ENCODE data around the gene CARM1.
A peak's percentile ranks its signal among the peaks of the same experiment; 100 is the strongest.
"Not testable (repeated sequence)": the region's sequence is repeated elsewhere in the genome, so short reads cannot be mapped to it uniquely, and the experiment has no call there.

Gene CARM1

DNA sequence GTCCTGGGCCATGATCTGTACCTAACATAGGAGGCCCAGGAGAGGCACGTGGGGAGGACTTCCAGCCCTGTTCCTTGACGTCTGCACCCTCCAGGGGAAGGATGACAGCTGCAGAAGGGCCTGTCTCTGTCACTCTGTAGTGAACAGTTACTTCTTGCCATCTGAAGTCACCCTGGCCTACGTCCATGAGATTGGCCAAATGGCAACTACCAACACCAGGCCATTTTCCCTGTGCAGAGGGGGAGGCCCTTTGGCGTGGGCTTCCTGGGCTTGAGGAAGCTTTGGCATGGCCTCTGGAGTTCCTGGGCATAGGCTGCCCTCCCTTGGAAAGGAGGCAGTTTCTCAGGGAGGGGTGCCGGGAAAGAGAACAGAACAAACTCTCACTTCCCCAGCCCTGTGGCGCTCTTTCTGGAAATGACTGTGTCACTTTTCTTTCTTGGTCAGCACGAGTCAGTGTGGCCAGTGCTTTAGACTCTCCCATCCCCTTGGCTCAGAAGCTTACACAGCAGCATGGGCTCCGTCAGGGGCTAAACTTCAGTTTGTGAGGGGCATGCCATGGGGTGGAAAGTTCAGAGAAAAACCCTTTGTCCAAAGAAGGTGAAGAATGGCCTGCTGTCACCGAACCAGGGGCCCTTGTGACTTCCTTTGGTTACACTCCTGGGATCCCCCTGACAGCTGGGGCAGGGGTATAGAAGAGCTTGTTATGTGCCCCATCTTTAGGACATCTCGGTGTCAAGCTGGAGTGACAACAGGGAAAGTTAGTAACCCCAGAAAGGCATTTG lies 5.3 kb downstream of the CARM1 start:
- peak; percentile 83 for DNase-seq

DNA sequence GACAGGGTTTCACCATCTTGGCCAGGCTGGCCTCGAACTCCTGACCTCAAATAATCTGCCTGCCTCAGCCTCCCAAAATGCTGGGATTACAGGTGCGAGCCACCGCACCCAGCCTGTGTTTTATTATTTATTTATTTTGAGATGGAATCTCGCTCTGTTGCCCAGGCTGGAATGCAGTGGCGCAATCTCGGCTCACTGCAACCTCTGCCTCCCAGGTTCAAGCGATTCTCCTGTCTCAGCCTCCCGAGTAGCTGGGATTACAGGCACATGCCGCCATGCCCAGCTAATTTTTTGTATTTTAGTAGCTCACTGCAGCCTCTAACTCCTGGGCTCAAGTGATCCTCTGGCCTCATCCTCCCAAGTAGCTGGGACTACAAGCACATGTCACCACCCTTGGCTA lies 6.3 kb downstream of the CARM1 start:
- not testable (repeated sequence) for DNase-seq

DNA sequence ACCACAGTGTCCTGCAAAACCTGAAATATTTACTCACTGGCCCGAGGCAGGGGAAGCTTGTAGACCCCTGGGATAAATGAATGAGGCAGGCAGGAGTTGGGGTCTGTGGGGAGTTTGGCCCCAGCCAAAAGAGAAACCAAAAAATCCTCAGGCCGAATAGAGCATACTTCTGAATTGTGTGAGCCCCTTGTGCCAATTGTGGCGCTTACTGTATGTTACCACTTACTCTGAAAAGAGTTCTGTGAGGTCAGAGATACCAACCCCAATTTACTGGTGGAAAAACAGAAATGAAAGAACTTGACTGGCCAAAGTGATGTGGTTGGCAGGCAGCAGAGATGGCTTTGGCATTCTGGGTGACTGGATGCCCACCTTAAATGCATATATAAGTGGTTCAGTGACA lies 6.9 kb downstream of the CARM1 start:
- no peak for DNase-seq

DNA sequence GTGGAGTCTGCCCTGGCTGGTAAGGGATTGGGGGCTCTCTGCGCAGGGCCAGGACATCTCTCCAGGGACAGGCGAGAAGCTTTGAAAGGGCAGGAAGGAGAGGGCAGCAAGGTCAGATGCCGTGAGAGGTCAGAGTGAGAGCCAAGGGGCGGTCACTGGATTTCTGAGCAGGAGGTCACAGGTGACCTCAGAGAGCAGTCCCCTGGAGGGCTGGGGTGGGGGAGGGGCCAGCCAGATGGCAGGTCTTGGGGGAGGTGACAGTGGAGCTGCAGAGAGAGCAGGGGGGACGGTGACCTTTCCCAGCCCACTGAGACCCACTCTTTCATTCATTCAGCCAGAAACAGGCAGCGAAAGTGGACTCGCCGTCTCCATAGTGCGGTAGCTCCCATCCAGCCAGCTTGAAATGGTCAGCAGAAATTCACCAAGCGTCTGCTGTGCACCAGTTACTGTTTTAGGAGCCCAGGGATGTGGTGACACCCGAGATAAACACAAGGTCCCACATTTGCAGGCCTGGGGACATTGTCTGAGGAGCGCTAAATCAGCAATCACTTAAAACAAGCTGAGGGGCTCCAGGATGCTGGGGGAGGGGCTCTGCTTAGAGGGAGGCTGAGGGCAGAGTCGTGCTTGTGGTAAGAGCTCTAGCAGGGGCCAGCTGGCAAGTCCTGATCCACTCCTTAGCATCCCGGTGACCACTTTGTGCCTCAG lies 10.2 kb downstream of the CARM1 start:
- DNase-seq, result no peak

DNA sequence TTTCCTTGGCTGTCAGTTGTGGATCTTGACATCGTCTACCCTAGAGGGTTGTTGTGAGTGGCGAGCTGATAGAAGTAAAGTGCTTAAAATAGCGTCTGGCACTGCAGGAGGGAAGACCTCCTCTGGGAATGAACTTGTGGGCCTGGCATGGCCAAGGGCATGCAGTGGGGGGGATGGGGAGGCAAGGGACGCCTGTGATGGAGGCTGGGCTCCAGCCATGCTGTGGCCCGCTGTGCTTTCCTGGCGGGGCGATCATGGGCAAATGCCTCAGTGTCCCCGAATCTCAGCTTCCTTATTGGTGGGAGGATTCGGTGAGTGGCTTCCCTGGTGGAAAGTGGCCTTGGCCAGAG lies 10.7 kb downstream of the CARM1 start:
- no peak for DNase-seq

DNA sequence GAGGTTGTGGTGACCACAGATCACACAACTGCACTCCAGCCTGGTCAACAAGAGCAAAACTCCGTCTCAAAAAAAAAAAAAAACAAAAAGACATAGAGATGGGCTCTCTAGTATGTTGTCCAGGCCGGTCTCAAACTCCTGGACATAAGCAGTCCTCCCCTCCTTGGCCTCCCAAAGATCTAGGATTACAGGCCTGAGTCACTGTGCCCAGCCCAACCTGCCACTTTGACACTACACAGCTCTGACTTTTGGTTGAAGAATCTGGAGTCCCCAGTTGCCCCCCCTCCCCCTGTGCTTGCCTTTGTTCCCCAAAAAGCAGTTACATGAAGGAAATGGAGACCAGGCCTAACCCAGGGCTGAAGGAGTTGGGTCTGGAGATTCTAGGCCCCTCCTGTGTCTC lies 12.9 kb downstream of the CARM1 start:
- no peak for DNase-seq

DNA sequence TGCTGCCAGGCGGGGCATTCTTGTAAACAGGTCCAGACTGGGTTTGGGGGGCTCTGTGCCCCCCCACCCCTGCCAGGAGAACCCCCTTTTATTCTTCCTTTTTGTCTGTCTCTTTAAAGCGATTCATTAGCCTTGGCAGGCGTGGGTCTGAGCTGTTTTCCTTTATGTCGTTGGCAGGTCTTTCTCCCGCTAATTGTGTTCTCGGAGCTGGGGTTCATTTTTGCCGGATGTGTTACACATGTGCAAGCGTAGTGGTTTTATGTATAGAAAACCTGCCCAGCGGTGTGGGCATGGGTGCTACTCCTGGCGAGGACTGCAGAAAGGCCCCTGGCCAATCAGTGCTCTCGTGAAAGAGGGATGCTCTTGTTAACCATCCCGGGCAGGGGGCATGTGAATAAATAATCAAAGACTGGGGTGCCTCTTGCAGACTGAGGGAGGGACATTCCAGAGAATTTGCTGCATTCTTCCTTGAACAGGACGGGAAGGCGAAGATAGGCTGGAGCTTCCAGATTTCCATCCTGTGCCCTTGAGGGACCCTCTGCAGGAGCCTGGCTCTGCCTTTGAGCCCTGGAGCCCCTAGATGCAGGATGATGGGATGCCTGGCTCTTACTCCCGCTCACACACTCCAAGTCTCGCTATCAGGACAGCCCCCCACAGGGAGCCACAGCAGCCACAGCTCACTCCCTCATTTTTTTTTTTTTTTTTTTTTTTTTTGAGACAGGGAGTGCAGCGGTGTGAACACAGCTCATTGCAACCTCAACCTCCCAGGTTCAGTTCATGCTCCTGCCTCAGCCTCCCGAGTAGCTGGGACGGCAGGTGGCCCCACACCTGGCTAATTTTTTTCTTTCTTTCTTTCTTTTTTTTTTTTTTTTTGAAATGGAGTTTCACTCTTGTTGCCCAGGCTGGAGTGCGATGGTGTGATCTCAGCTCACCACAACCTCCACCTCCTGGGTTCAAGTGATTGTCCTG lies 14.1 kb downstream of the CARM1 start:
- DNase-seq, result no peak

DNA sequence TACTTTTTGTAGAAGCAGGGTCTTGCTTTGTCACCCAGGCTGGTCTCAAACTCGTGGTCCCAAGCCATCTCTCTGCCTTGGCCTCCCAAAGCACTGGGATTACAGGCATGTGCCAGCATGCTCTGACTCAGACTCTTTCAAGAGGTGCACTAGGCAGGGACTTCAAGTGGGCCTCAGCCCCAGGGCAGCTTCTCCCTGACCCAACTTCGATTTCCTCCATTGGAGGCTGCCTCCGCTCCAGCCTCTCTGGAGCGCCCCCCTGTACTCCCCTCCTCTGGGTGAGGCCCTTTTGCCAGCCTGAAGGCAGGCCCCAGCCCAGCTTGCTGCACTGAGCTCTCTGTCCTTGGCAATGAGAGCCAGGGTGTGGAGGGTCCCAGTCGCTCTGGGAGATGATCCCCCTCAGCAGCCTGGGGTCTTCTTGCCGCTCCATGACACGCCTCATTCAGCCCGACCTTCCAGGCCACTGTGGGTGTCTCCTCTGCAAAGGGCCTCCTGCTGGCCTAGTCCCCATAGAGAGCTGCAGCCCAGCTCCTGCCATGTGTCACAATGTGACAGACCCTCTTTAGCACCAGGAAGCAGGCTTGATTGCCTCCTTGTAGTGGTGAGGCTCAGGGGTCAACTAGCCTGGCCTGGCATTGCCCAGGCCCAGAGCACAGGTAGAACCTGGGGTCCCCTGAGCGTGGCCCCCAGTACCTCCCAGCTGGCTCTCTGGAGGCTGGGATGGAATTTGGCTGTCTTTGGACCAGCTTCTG lies 16.4 kb downstream of the CARM1 start:
- DNase-seq, result no peak

DNA sequence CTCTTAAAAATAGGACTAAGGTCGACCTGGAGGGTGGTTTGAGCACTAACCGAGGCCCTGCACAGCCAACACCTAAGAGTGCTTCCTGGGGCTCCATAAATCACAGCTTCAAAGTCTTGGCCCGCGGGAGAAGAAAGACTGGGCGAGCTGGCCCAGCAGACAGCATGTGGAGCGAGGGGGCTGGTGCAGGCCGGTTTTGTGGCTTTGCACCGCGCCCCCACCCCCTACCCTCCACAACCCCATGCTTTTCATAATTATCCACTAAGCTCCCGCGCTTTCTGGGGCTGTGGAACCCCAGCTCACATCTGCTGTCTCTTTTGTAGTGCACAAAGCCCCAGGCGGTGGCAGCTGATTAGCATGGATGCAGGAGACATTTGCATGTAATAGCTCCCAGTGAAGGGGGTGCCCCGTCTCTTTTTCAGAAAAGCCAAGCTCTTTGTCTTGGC lies 17.1 kb downstream of the CARM1 start:
- DNase-seq, result no peak

DNA sequence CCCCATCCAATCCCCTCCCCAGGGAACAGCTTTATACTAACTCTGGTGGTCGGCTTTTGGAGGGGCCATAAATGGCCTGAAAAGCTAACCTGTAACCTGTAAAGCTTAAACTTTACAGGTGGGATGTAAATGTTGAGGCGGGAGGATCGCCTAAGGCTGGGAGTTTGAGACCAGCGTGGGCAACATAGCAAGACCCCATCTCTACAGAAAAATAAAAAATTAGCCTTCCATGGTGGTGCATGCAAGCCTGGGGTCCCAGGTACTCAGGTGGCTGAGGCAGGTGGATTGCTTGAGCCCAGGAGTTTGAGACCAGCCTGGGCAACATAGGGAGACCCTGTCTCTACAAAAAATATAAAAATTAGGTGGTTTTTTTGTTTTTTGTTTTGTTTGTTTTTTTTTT lies 18.5 kb downstream of the CARM1 start:
- no peak for DNase-seq

DNA sequence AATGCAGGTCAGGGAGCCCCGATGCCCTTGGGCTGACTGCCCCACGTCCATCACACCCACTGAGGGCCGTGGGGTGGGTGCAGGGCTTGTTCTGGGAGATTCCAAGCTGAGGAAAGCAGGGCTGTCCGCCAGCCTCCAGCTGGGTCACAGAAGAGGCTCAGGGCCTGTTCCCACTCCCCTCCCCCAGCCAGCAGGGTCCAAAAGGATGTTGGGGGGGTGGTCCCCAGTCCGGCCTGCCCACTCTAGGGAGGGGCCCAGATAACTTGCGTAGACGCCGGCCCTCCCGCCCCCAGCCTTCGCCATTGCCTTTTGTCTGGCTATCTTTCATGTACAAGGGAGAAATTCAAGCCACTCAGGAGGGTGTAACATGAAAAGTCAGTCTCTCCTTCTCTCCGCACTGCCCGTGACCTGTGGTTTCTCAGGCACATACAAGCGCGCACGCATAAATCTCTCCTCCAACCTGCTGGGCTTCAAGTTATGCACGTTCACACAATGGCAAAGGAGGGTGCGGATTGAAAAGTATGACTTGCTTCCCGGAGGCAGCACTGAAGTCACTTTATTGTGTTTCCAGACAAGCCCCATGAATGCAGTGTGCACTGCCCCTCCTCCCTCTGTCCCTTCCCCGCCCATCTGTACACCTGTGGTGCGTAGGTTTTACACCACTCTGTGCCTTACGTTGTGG lies 20.2 kb downstream of the CARM1 start:
- no peak for DNase-seq

DNA sequence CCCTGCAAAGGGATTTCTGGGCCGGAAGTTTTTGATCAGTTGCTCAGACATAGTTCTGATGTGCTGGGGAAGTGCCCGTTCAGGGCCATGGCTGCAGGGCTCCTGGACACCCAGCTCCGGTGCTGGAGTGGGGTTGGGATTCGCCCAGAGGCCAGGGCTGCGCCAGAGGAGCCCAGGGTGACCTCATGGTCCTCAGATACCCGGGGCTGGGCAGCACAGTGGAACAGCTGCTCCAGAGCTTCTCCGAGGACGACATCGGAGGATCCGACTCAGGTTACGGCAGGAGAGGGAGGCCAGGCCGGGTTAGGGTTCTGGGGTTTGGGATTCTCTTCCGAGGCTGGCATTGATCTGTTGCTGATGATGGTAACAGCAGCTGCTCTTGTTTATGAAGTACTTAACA lies 20.9 kb downstream of the CARM1 start:
- no peak for DNase-seq

DNA sequence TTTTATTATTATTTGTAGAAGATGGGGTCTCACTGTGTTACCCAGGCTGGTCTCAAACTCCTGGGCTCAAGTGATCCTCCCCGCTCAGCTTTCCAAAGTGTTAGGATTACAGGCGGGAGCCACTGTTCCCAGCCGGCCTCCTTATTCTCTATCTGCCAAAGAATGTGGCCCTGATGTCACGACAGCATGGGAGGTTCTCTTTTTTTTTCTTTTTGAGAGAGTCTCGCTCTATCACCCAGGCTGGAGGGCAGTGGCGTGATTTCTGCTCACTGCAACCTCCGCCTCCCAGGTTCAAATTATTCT lies 23.5 kb downstream of the CARM1 start:
- DNase-seq, result no peak

DNA sequence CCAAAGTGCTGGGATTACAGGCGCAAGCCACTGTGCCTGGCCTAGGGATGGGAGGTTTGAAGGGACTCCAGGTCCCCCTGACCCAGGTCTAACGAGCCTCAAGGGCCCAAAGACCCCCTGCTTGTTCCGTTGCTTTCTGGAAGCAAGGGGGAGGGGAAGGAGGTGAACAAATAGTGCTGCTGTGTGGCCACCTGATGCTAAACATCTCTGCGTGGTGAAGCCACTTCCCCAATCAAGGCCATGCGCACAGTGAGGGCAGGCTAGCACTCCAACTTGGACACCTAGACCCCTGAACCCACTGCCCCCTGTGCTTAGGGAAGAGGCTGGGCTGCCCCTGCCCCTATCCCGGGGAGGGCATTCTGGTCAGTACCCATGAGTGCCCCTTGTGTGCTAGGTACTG lies 24.0 kb downstream of the CARM1 start:
- no peak for DNase-seq

DNA sequence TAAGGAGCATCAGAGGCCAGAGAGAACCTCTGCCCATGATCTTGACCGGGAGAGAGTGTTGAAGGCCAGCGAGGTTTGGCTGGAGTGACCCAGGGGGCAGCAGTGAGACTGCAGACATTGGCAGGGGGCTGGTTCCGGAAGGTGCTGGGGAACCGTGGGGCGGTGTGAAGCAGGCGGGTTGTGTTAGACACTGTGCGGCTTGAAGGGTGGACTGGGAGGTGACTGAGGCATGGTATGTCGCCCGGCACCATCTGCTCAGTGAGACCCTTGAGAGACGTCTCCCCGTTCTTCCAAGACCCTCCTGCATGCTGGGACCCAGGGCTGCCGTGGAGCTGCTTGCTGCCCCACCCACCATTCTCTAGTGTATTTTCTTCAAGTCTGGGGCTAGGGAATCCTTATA lies 24.6 kb downstream of the CARM1 start:
- no peak for DNase-seq

DNA sequence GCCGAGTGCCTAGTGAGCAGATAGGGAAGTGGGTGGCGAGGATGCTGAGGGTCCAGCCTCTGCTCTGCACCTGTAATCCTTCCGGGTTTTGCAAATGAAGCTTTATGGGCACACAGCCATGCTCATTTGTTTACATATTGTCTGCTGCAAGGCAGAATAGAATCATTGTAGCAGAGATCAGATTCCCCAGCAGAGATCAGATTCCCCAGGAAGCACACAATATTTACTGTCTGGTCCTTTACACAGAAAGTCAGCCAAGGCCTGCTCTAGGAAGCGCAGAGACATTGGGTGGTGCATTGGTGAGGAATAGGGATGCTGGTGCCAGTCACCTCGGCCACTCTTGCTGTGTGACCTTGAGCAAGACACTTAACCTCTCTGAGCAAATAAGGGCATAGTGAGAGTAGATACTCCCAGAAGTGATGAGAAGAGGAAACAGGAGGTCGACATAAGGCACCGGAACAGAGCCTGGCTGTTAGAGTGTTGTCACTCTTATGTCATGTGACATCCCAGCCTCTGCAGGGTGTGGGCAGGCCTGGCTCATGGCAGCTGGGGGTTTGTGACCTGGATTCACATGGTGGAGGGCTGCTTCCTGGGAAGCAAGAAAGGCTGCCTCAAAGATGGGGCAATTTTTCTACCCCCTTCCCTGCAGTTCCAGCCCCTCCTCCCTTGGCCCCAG lies 25.6 kb downstream of the CARM1 start:
- peak; percentile 62 for DNase-seq

DNA sequence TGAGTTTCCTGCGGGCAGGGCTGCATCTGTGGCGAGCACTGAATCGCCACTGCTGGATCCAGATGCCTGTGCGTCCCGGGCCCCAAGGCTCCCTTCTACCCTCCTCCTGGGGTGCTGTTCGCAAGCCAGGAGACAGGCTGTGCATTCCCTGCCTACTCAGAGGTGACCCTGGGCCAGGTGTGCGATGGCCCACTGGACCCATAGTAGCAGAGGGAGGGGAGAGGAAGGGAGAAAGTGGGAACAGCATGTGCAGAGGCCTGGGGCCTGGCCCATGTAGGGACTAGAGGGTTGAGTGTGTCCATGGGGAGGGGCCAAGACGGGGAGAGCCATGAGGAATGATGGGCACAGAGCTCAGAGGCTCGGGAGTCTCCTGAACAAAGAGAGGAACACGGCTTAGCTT lies 27.3 kb downstream of the CARM1 start:
- no peak for DNase-seq

DNA sequence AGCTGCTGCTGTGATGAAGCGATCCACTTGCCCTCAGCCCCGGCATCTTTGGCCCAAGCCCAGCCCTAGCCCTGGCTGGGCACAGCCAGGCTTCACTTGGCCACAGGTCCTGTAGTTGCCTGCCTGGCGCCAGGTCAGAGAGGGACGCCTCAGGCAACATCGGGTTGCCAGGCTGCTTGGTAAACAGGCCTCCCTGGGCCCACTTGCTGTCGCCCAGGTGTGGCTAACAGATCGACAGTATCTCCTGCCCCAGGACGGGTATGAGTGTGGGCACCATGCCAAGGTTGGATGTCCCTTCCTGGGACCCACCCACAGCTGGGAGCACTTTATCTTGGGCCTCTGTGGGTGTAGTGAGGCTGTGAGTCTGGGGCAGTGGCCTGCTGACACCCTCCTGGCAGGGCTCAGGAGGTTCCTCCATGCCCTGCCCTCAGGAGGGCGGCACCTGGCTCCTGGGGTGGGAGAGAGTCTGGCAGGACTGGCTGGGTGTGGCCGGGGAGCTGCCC lies 27.8 kb downstream of the CARM1 start:
- no peak for DNase-seq

DNA sequence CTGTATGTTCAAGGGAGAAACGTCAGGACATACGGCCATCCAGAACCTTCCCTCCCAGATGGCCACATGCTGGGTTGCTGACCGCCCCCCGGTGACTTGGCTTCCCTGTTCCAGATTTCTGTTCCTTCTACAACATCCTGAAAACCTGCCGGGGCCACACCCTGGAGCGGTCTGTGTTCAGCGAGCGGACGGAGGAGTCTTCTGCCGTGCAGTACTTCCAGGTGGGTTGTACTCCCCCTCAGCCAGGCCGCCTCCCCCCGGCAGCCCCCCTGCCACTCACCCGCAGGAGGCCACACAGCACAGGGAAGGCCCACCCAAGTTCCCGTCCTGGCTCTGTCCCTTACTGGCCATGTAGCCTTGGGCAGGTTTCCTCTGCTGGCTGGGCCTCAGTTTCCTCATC lies 36.6 kb downstream of the CARM1 start:
- no peak for DNase-seq

DNA sequence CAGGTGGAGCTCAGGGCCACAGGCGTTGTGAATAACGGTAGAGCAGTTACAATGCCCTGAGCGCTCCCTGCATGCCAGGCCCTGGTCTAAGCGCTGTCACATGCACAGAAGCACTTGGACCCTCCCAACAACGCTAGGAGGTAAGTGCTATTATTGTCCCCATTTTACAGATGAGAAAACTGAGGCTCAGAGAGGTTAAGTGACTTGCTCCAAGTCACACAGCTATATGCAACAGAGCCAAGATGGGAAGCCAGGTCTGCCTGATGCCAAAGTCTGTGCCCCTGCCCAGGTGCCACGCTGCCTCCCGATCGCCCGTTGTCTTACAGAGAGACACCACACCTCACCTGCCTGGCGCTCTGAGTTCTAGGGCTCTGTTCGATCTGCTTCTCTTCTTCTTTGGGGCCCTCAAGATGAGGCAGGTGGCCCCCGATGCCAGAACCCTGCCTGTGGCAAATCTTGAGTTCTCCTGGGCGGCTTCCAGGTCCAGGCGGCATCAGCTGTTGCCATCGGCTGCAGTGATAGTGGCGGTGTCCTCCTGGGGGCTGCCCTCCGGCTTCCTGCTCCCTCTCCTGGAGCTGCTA lies 37.1 kb downstream of the CARM1 start:
- no peak for DNase-seq
